GM12878 (cell line): ENCODE results near the gene OR51E2. TPM values are rescaled to one million over a fixed set of nuclear protein-coding genes. Genes with fewer than 3 reads are reported as not detected.

Experiments
- ATAC-seq: fragments of 200-7000 bp; cut with Tn5 transposase; 3 replicates; pipeline ENCODE4 v1.9.1; 2020; ENCODE audit warnings: mild to moderate bottlenecking, moderate library complexity
- BruUV-seq: library from RNA; stranded (reverse); fragments of 400-500 nt; replicated peaks from 2 replicates; lab custom pipeline; 2021; lab: Mats Ljungman, UMichigan
- CTCF ChIA-PET: fragments of 300-600 bp; sonication (Branson Sonifier 250); formaldehyde crosslinking; extraction: SDS; loops from one replicate; lab custom pipeline; 2021; ENCODE audit warnings: inconsistent platforms; lab: Yijun Ruan, JAX
- POLR2A ChIA-PET: fragments of 350-600 bp; formaldehyde crosslinking; extraction: SDS; loops from one replicate; lab custom pipeline; 2021; ENCODE audit warnings: inconsistent platforms; lab: Charles Lee
- RAD21 ChIA-PET: fragments of 300-600 bp; sonication (Branson Sonifier 250); formaldehyde crosslinking; loops from one replicate; lab custom pipeline; 2023; ENCODE audit warnings: antibody characterized with exemption; ENCODE audit not compliant: unreplicated experiment; lab: Charles Lee
- SMC1A ChIA-PET: fragments of 300-600 bp; sonication (Branson Sonifier 250); formaldehyde crosslinking; loops from one replicate; lab custom pipeline; 2023; ENCODE audit not compliant: unreplicated experiment, uncharacterized antibody; lab: Charles Lee
- DNase-seq: peaks from one replicate; pipeline ENCODE4 v3.0.0-alpha.2; 2011; ENCODE audit warnings: low read depth, low spot score
- FAIRE-seq: peaks from 3 replicates; lab custom pipeline; 2011; peaks lifted over from hg19 to GRCh38; lab: Jason Lieb, UNC
- H2AFZ ChIP-seq: 2 replicates; pipeline ENCODE4 v1.6.0; 2011; ENCODE audit warnings: low read depth, low read length, control low read depth; ENCODE audit not compliant: control insufficient read depth
- H3K27ac ChIP-seq: 2 replicates; pipeline ENCODE4 v1.5.1; 2011; ENCODE audit warnings: control low read depth; ENCODE audit not compliant: control insufficient read depth, insufficient read depth
- H3K27me3 ChIP-seq, 2 experiments: replicated peaks in 1 of 2; 2 replicates each; pipeline versions ENCODE4 v1.6.0 to v1.6.1; 2011; ENCODE audit warnings: low read length in 1 of 2; ENCODE audit not compliant: control insufficient read depth in 2 of 2, insufficient read depth in 2 of 2
- H3K36me3 ChIP-seq, 2 experiments: 2 replicates each; pipeline ENCODE4 v1.5.1; 2011; ENCODE audit warnings: low read length in 1 of 2; ENCODE audit not compliant: control insufficient read depth in 2 of 2, insufficient read depth in 2 of 2
- H3K4me1 ChIP-seq: 2 replicates; pipeline ENCODE4 v1.6.1; 2011; ENCODE audit warnings: mild to moderate bottlenecking, low read length, moderate library complexity, mixed read lengths; ENCODE audit not compliant: control insufficient read depth, insufficient read depth
- H3K4me2 ChIP-seq: 2 replicates; pipeline ENCODE4 v1.6.0; 2011; ENCODE audit warnings: control low read depth; ENCODE audit not compliant: control insufficient read depth, insufficient read depth
- H3K4me3 ChIP-seq: fragments of 200-600 bp; sonication (generic); 2 replicates; pipeline ENCODE4 v1.5.1; 2016
- H3K79me2 ChIP-seq: 2 replicates; pipeline ENCODE4 v1.6.0; 2011; ENCODE audit warnings: low read length; ENCODE audit not compliant: control insufficient read depth, insufficient read depth
- H3K9ac ChIP-seq: 2 replicates; pipeline ENCODE4 v1.8.0; 2011; ENCODE audit warnings: low read length, control low read depth, mixed read lengths; ENCODE audit not compliant: control insufficient read depth, insufficient read depth
- H3K9me3 ChIP-seq: replicated peaks from 3 replicates; pipeline ENCODE4 v1.5.1; 2011; ENCODE audit warnings: mild to moderate bottlenecking, low read length; ENCODE audit not compliant: control insufficient read depth, insufficient read depth
- H4K20me1 ChIP-seq: 2 replicates; pipeline ENCODE4 v1.6.0; 2011; ENCODE audit not compliant: control insufficient read depth, insufficient read depth
- BCL11A ChIP-seq: IDR thresholded peaks from 2 replicates; pipeline ENCODE4 v1.6.1; 2011; ENCODE audit warnings: low read depth, low read length
- BMI1 ChIP-seq: fragments of 450-650 bp; IDR thresholded peaks from 2 replicates; pipeline ENCODE4 v1.6.1; 2016; ENCODE audit warnings: mild to moderate bottlenecking, moderate library complexity, borderline replicate concordance
- EED ChIP-seq: sonication (generic); IDR thresholded peaks from 2 replicates; pipeline ENCODE4 v1.6.1; 2016; ENCODE audit warnings: antibody characterized with exemption, low read depth
- FOS ChIP-seq: IDR thresholded peaks from 3 replicates; pipeline ENCODE4 v1.6.1; 2011; ENCODE audit warnings: borderline replicate concordance; ENCODE audit not compliant: insufficient read length; ENCODE audit errors: extremely low read depth
- GATAD2B ChIP-seq: fragments of 450-650 bp; conservative IDR thresholded peaks from 2 replicates; pipeline ENCODE4 v1.6.1; 2017; ENCODE audit warnings: low read depth, mild to moderate bottlenecking, moderate library complexity
- KLF5 ChIP-seq: fragments of 450-650 bp; IDR thresholded peaks from 2 replicates; pipeline ENCODE4 v1.6.1; 2014; ENCODE audit warnings: mild to moderate bottlenecking; ENCODE audit not compliant: partially characterized antibody
- MYC ChIP-seq: IDR thresholded peaks from 2 replicates; pipeline ENCODE4 v1.6.1; 2011; ENCODE audit warnings: mild to moderate bottlenecking, low read length, moderate library complexity, inconsistent platforms; ENCODE audit not compliant: insufficient read depth, insufficient replicate concordance, insufficient read length, severe bottlenecking
- POU2F2 ChIP-seq: IDR thresholded peaks from 3 replicates; pipeline ENCODE4 v1.6.1; 2011; ENCODE audit warnings: low read depth, mild to moderate bottlenecking, low read length, borderline replicate concordance
- RBBP5 ChIP-seq: fragments of 200-600 bp; sonication (generic); conservative IDR thresholded peaks from 2 replicates; pipeline ENCODE4 v1.6.1; 2016
- SUPT20H ChIP-seq: IDR thresholded peaks from 2 replicates; pipeline ENCODE4 v1.6.1; 2011; ENCODE audit warnings: low read depth, mild to moderate bottlenecking, low read length, moderate library complexity, borderline replicate concordance; ENCODE audit not compliant: control insufficient read depth
- TAF1 ChIP-seq: IDR thresholded peaks from 2 replicates; pipeline ENCODE4 v1.6.1; 2011; ENCODE audit warnings: mild to moderate bottlenecking, low read depth, low read length, borderline replicate concordance
- ZBTB4 ChIP-seq: fragments of 450-650 bp; formaldehyde crosslinking; IDR thresholded peaks from 2 replicates; pipeline ENCODE4 v1.4.0; 2022; ENCODE audit warnings: mild to moderate bottlenecking, moderate library complexity
- ZNF622 ChIP-seq: fragments of 450-650 bp; IDR thresholded peaks from 2 replicates; pipeline ENCODE4 v1.6.1; 2017; ENCODE audit warnings: mild to moderate bottlenecking, inconsistent platforms
- WGBS: methylation state at CpG from one replicate; pipeline ENCODE4 v1.1.6; 2016; ENCODE audit warnings: low lambda C conversion rate; ENCODE audit not compliant: insufficient replicate concordance, insufficient coverage; ENCODE audit errors: missing lambda C conversion rate; 5-methylcytosine and 5-hydroxymethylcytosine counted together
- in situ Hi-C: fragments of 300-500 bp; cut with MboI; formaldehyde crosslinking; loops from 9 replicates; pipeline ENCODE4 v1.14.3; 2018; ENCODE audit warnings: mixed read lengths
- intact Hi-C: fragments of 100-400 bp; cut with micrococcal nuclease; formaldehyde crosslinking; loops from one replicate; pipeline ENCODE4 v1.14.2; 2022; ENCODE audit not compliant: unreplicated experiment
- polyA plus RNA-seq, 11 experiments: library from polyadenylated mRNA; depleted of rRNA in 4 of 11; unstranded in 6 of 11; stranded (reverse) in 5 of 11; fragments of >200 nt; fragmentation: Nextera tagmentation in 4 of 11; fragmentation: Illumina TruSeq in 1 of 11; extraction: Ambion mirVana in 4 of 11; extraction: Trizol in 1 of 11; gene quantifications; 1 replicate in 1 of 11; 2 replicates in 10 of 11; pipeline versions ENCODE4 v1.2.1 to v1.2.3, GENCODE V29; 2011 to 2016; ENCODE audit warnings: inconsistent platforms in 2 of 11, missing spikeins in 2 of 11, low read depth in 1 of 11
- total RNA-seq, 4 experiments: library from RNA; depleted of rRNA in 3 of 4; stranded (reverse); fragments of >200 nt in 3 of 4; fragmentation: Illumina TruSeq in 1 of 4; extraction: Trizol in 1 of 4; gene quantifications; 2 replicates each; pipeline versions ENCODE4 v1.2.1 to v1.2.3, GENCODE V29; 2013 to 2021
- TF ChIP-seq, protein P1 (sequence below): IDR thresholded peaks from 2 replicates; pipeline ENCODE4 v1.6.1; 2011; ENCODE audit warnings: low read depth, low read length, improper control_type of control experiment, borderline replicate concordance
- TF ChIP-seq, protein P2 (sequence below): fragments of 450-650 bp; IDR thresholded peaks from 2 replicates; pipeline ENCODE4 v1.6.1; 2016; ENCODE audit warnings: mild to moderate bottlenecking
- TF ChIP-seq, protein P3 (sequence below): IDR thresholded peaks from 2 replicates; pipeline ENCODE4 v1.6.1; 2011; ENCODE audit warnings: mild to moderate bottlenecking, low read depth, low read length, moderate library complexity; ENCODE audit not compliant: insufficient replicate concordance
- TF ChIP-seq, protein P4 (sequence below): fragments of 450-650 bp; IDR thresholded peaks from 2 replicates; pipeline ENCODE4 v1.6.1; 2017; ENCODE audit warnings: borderline replicate concordance

OR51E2 gene
- total and polyA plus RNA-seq, 10 of the 15 experiments (the other 5 are each of a cell fraction or from before 2014, with no cell fraction given), result not detected

- ATAC-seq, result no peak
- TF ChIP-seq MYC (no peak), EED (no peak), KLF5 (no peak), RBBP5 (no peak), TAF1 (no peak), ZBTB4 (CRISPR knock-in tag) (no peak), BMI1 (no peak), BCL11A (no peak), POU2F2 (no peak), FOS (no peak), SUPT20H (no peak), ZNF622 (no peak), GATAD2B (no peak)
- TF ChIP-seq, protein P1, sequence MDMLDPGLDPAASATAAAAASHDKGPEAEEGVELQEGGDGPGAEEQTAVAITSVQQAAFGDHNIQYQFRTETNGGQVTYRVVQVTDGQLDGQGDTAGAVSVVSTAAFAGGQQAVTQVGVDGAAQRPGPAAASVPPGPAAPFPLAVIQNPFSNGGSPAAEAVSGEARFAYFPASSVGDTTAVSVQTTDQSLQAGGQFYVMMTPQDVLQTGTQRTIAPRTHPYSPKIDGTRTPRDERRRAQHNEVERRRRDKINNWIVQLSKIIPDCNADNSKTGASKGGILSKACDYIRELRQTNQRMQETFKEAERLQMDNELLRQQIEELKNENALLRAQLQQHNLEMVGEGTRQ, result no peak
- TF ChIP-seq, protein P2, sequence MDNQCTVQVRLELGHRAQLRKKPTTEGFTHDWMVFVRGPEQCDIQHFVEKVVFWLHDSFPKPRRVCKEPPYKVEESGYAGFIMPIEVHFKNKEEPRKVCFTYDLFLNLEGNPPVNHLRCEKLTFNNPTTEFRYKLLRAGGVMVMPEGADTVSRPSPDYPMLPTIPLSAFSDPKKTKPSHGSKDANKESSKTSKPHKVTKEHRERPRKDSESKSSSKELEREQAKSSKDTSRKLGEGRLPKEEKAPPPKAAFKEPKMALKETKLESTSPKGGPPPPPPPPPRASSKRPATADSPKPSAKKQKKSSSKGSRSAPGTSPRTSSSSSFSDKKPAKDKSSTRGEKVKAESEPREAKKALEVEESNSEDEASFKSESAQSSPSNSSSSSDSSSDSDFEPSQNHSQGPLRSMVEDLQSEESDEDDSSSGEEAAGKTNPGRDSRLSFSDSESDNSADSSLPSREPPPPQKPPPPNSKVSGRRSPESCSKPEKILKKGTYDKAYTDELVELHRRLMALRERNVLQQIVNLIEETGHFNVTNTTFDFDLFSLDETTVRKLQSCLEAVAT, result no peak
- TF ChIP-seq, protein P3, sequence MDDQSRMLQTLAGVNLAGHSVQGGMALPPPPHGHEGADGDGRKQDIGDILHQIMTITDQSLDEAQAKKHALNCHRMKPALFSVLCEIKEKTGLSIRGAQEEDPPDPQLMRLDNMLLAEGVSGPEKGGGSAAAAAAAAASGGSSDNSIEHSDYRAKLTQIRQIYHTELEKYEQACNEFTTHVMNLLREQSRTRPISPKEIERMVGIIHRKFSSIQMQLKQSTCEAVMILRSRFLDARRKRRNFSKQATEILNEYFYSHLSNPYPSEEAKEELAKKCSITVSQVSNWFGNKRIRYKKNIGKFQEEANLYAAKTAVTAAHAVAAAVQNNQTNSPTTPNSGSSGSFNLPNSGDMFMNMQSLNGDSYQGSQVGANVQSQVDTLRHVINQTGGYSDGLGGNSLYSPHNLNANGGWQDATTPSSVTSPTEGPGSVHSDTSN, result no peak
- TF ChIP-seq, protein P4, sequence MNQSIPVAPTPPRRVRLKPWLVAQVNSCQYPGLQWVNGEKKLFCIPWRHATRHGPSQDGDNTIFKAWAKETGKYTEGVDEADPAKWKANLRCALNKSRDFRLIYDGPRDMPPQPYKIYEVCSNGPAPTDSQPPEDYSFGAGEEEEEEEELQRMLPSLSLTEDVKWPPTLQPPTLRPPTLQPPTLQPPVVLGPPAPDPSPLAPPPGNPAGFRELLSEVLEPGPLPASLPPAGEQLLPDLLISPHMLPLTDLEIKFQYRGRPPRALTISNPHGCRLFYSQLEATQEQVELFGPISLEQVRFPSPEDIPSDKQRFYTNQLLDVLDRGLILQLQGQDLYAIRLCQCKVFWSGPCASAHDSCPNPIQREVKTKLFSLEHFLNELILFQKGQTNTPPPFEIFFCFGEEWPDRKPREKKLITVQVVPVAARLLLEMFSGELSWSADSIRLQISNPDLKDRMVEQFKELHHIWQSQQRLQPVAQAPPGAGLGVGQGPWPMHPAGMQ, result no peak
- TF ChIP-seq, all 136 proteins: peak for 0
- FAIRE-seq, result no peak
- Histone ChIP-seq H3K27me3 (no peaks in the 10 kb centered on the region; a peak in 1 of 4 replicates), H3K36me3 (no peaks in the 10 kb centered on the region), H3K79me2 (no peaks in the 10 kb centered on the region), H2AFZ (no peak overlapping the region), H3K9ac (no peak overlapping the region), H3K4me3 (no peak overlapping the region), H3K4me1 (no peaks in the 10 kb centered on the region), H3K27ac (no peak overlapping the region), H4K20me1 (no peaks in the 10 kb centered on the region), H3K9me3 (no peaks in the 10 kb centered on the region), H3K4me2 (no peak overlapping the region)
- 33% methylated on average over 6 of the region's 6 CpGs for WGBS
- in situ Hi-C loops (loop anchor here (5.0 kb wide), 2 partner anchors 187 to 352 kb away; partner anchors contain the start of gene OR51L1), intact Hi-C loops (loop anchor here (5.0 kb wide), 1 partner anchor 453 kb away; no protein-coding TSS in a partner anchor)
- no TSS peak for BruUV-seq
- CTCF ChIA-PET, result no interaction called here
- DNase-seq, result no peak
- POLR2A ChIA-PET, result no interaction called here
- RAD21 ChIA-PET, result no interaction called here
- SMC1A ChIA-PET, result no interaction called here
These were observed 57.7 kb downstream of the OR51E2 start for GRCh38 chr11:4639931-4640330.
